Measurements from ENCODE around the gene PTPN13.

PTPN13 gene

GRCh38 chr4:86831262-86832130, 237.4 kb downstream of the PTPN13 start:
- H3K27ac ChIP-seq (ENCODE audit: extremely low read depth, low read depth, low read length): no peak overlapping the region
- H3K4me3 ChIP-seq (ENCODE audit: low read depth, low read length): no peak overlapping the region
- H3K36me3 ChIP-seq (ENCODE audit: control insufficient read depth in 2 of 2, insufficient read depth in 1 of 2, low read length in 2 of 2): no peaks in the 10 kb centered on the region
- ChIA-PET CTCF (interaction anchor here (1.3 kb wide), 1 partner anchor 16 kb away, joined by 5 read pairs; no protein-coding TSS in a partner anchor), POLR2A (no interaction called here)
- H3K9me3 ChIP-seq (ENCODE audit: control insufficient read depth, insufficient read depth, low read depth, low read length): no peaks in the 10 kb centered on the region
- H3K4me1 ChIP-seq (ENCODE audit: control insufficient read depth, insufficient read depth, low read length): no peaks in the 10 kb centered on the region; the same call in 1 of the 2 replicates
- TF ChIP-seq ZBTB8A (tag by site-specific recombination; IDR thresholded peaks at IDR 0.05) (0 out of 2 replicates have a peak, but pooled peaks have one; percentile 14), TCF7L2 (IDR thresholded peaks at IDR 0.05; ENCODE audit: borderline replicate concordance, low read depth, low read length) (no peak), PRDM10 (tag by site-specific recombination; IDR thresholded peaks at IDR 0.05) (peak; percentile 36; the same call in 1 of the 2 replicates), SP3 (tag by site-specific recombination; IDR thresholded peaks at IDR 0.05) (no peak), RBAK (tag by site-specific recombination; IDR thresholded peaks at IDR 0.05) (no peak), ZNF777 (tag by site-specific recombination; IDR thresholded peaks at IDR 0.05; ENCODE audit: borderline replicate concordance) (no peak), FEZF1 (tag by site-specific recombination; IDR thresholded peaks at IDR 0.05) (peak; percentile 60), ZSCAN16 (tag by site-specific recombination; IDR thresholded peaks at IDR 0.05) (no peak), PRDM2 (tag by site-specific recombination; IDR thresholded peaks at IDR 0.05; ENCODE audit: borderline replicate concordance) (no peak), KLF1 (tag by site-specific recombination; IDR thresholded peaks at IDR 0.05) (peak; percentile 87), ZNF776 (tag by site-specific recombination; IDR thresholded peaks at IDR 0.05; ENCODE audit: borderline replicate concordance) (no peak), KLF17 (tag by site-specific recombination; IDR thresholded peaks at IDR 0.05) (0 out of 2 replicates have a peak, but pooled peaks have one; percentile 62), ZNF211 (tag by site-specific recombination; IDR thresholded peaks at IDR 0.05; ENCODE audit: low read depth) (no peak), ZNF132 (tag by site-specific recombination; IDR thresholded peaks at IDR 0.05; ENCODE audit: borderline replicate concordance) (no peak), MYNN (tag by site-specific recombination; IDR thresholded peaks at IDR 0.05; ENCODE audit: borderline replicate concordance) (no peak), ZNF341 (tag by site-specific recombination; IDR thresholded peaks at IDR 0.05; ENCODE audit: low read depth) (0 out of 2 replicates have a peak, but pooled peaks have one; percentile 31), HOXD13 (CRISPR knock-in tag; IDR thresholded peaks at IDR 0.05; ENCODE audit: borderline replicate concordance) (no peak), ZNF302 (tag by site-specific recombination; IDR thresholded peaks at IDR 0.05; ENCODE audit: low read depth) (no peak), ZNF16 (tag by site-specific recombination; IDR thresholded peaks at IDR 0.05; ENCODE audit: low read depth) (no peak), ZNF521 (tag by site-specific recombination; IDR thresholded peaks at IDR 0.05) (no peak), ZNF362 (tag by site-specific recombination; IDR thresholded peaks at IDR 0.05) (no peak), SCRT2 (tag by site-specific recombination; IDR thresholded peaks at IDR 0.05) (peak; percentile 45), ZBTB20 (tag by site-specific recombination; IDR thresholded peaks at IDR 0.05) (peak; percentile 49)
